HG03521 (cell line): Measurements from ENCODE around the gene CDH23.

Experiments used
- ATAC-seq: cut with Tn5 transposase; IDR thresholded peaks from one replicate; pipeline ENCODE4 v1.9.1; 2021; ENCODE audit warnings: mild to moderate bottlenecking, moderate library complexity; ENCODE audit not compliant: unreplicated experiment

CDH23 gene

DNA sequence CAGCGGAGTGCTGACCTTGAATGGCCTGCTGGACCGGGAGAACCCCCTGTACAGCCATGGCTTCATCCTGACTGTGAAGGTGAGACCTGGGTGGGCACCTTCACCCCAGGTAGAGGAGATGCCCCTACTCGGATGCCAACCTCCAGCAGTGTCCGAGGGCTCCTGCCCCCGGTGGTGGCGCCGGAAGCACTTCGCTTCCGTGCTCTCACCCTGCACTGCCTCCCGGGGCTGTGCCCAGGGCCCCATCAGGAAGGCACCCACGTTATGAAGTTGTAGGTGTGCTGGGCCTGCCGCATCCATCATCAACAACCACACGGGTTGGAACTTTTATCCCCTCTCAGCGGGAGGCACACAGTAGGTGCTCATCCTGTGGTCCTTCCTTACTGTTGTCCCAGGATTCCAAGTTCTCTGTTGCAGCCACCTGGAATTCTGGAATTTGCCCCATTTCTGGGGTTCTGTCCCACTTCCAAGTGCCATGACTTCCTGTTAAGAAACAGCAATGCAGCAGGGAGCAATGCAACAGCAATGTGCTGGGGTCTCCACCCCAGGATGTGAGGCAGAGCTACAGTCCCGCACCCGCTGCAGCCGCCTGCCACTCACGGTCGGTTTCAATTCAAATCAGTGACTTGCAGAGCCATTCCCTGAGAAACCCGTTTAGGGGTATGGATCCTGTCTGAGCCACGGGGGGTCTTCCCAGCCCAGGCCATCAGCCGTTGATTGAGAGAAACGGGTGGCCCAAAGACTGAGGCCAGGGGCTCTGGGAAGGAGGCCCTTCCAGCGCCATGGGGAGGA lies 219.0 kb downstream of the CDH23 start:
- no peak for ATAC-seq

DNA sequence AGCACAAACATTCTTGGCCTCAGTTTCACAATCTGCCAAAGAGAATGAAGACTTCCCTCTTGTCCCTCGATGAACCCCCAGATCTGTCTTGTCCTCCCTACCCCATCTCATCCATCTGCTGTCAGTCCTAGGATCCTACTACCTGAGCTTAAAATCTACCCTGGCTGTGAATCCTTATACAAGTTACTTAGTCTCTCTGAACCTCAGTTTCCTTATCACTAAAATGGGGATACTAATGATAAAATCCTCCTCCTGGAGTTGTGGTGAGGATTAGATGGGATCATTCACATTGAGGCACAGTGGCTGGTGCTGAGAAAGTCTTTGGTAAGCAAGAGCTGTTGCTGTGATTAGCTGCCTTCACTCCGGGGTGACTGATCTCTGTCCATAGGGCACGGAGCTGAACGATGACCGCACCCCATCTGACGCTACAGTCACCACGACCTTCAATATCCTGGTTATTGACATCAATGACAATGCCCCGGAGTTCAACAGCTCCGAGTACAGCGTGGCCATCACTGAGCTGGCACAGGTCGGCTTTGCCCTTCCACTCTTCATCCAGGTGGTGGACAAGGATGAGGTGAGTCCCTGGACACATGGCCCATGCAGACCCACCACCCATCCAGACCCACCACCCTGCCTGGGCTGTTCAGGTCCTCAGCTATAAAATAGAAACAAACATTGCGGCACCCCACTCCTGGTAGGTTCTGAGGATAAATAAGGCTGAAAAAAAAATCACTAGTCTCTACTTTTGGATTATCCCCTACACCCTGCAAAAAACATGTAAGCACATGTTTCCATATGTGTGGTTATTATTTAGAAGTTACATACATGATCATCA lies 220.3 kb downstream of the CDH23 start:
- ATAC-seq, result no peak

DNA sequence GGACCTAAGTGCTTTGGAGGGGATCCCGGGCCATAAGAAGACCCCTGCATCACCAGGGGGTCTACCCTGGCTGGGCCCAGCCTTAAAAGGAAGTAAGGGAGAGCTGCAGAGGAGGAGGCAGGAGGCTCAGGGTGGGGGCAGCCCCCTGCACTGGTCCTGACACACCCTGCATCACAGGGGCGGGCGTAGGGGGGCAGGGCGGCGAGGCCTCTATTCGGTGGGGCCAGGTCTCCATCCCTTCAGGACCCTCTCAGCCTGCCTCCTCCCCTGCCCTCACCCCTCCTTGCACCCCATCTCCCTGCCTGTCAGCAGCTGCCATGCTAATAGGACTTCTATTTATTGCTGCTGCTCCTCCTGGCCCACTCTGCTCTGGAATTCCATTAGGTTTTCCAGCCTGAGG lies 221.5 kb downstream of the CDH23 start:
- no peak for ATAC-seq

DNA sequence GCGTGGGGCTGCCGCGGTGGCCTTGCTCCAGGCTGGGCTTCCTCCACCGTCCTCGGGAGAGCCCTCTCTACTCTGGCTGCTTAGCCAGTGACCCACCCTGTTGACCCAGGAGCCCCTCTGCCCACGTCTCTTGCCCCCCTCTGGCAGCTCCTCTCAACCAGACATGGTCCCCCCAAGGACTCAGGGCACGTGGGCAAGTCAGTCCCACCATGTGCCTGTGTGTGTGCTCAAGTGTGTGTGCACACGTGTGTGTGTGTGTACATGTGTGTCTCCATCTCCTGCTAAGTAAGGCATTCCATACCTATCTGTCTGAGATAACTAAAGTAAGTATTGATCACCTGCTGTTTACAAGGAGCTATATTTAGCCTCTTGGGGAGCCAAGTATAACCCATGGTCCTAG lies 221.9 kb downstream of the CDH23 start:
- no peak for ATAC-seq

DNA sequence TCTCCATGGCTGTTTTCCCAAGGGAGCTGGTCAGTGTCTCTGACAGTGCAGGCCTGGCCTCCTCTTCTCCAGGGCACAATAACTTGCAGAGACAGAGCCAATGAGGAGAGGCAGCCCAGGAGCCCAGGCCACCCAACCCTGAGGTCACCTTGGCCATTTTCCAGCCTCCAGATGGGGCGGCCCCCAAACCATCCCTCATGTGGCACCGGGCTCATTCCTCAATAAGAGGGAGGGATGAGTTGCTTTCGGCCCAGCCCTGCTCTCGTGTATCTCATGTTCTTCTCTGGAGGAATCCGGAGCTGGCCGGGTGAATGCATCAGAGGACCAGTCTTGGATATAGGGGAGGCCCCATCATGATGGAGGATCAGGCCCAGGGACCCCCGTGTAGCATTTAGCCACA lies 223.9 kb downstream of the CDH23 start:
- ATAC-seq, result no peak

DNA sequence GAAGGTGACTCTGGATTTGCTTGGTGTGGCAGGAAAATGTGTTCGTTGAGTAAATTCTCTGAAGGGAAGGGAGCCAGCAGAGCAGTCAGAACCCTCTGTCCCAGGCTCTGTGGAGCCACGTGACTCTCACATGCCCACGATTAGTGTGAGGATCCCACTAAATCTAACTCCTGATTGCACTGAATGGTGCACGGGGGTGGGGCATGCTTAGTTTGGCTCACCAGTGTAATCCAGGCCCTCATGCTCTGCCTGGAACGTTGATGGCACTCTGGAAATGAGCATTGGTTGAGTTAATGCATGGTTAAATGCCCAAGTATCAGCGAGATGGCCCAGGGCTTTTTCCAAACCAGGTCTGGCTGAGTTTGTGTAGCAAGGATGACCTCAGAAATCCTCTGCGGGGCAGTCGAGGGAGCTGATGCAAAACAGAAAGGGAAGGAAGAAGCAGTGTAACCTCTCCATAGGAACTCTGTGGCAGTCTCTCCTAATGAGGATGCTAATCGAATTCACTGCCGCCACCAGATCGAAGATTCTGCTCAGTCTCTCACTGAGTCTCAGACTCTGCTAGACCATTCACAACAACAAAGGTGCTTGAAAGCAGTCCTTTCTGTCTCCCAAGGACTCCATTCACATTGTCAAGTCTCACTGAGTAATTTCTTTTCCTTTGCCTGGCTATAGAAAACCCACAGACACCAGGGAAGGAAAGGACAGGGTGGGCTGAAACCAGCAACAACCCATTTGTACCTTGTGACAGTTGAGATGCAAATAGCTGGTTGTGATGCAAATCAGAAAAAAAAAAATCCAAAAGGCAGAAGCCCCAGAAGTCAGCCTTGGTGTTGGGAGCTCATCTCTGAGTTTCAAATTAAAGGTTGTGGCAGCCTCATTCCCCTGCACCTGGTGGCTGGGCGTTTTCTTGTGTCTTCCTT lies 224.8 kb downstream of the CDH23 start:
- no peak for ATAC-seq

DNA sequence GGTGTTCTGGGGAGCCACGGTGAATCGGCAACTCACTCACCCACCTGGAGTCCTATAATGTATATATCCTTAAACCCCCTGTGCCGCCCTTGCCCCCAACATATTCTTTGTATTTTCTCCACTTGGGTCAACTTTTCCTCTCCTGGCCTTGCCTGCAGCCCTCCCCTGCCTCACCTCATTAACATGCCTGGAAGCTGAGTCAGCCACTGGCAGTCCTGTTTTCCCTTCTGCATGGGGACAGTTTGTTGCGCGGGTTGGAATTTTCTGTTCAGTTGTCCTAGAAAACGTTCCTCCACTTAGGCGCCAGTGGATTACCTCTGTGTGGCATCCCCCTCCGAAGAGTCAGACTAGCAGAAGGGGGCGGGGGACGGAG lies 225.4 kb downstream of the CDH23 start:
- no peak for ATAC-seq

DNA sequence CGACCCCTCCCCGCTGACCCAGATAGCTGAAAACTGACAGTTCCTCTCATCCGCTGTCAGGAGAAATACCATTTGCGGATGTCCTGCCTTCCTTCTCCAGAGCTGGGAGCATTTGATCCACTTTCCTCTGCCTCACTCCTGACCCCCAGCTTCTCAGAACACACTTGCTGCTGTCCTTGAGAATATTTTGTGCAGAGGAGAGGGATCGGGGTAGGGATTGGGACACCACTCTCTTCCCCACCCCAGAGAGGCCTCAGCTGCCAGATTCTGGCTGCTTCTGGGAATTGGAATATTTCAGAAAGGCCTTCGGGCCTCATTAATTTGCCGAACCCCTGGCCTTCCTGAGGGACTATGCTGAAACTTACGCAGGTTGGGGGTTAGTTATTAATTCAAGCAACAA lies 225.9 kb downstream of the CDH23 start:
- no peak for ATAC-seq

DNA sequence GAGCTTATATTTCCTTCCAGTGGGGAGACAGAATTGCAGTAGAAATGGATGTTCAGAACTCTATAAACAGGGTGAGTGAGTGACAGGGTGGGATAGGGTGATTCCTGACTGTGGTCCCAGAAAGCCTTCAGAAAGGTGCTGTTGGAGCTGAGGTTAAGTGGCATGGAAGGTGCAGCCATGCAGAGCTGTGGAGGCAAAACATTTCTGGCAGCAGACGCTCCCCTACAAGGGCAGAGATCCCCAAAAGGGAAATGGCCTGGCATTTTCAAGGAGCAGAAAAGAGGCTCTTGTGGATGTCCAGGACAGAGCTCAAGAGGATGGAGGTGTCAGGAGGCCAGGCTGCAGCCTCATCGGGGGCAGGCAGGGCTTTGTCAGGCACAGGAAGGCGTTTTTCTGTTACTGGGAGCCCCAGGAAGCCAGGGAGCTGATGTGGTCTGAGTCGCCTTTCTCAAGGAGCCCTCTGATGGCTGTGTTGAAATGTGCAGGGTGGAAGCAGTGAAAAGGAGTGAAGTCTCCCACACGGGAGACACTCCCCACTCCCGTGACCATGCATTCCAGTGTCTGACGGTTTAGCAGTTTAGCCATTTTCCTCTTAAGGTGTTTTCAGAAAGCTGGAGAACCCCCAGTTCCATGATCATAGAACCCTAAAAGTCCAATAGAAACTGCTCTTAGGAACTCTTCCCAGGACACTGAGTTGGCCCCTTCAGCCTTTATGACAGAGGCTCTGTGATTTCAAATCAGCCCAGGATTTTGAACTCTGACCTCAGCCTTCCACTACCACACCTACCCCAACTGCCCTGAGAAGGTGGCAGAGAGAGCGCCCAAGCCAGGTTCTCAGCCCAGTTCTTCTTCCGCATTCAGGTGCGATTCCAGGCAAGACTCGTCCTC lies 226.6 kb downstream of the CDH23 start:
- ATAC-seq, result no peak

DNA sequence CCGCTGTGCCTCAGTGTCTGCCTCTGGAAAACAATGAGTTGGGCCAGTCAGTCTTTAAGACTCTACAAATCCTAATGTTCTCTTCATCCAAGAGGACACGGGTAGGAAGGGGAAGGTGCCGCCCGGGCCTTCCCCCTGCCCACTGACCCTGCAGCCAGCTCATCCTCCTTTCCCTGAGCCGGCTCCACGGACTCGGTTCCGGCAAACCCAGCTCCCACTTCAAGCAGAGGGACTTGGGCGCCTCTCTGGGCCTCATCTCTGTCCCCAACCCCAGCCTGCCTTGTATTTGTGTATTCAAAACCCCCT lies 227.2 kb downstream of the CDH23 start:
- no peak for ATAC-seq

DNA sequence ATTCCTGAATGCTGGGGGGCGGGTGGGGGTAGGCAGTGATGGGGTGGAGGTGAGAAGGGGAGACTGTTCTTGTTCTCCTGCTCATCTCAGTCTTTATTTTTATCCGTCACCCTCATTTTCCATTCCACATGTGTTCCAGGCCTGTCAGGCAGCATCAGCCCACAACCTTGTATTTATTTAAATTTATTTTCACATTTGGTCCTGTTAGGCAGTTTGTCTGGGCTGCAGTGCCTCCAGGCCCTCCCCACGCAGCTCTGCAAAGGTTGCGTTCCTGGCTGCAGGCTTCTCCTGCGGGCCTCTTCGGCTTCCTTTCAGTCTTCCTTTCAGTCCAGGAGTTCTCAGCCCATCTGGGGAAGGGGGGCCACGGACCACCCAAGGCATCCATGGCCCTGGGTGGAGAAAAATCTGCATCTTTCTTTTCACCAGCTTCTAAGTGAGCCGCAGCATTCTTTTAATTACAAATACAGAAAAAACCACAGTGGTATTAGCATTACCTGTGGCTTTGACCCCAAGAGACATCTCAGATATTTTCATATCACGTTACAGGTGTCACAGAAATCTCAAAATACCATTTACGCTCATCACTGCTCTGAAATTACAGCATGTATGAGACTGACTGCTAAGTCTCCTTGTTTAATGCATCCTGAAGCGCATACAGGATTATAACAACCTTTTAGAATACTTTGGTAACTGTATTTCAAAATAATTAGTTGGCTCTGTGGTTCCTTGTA lies 228.9 kb downstream of the CDH23 start:
- no peak for ATAC-seq

DNA sequence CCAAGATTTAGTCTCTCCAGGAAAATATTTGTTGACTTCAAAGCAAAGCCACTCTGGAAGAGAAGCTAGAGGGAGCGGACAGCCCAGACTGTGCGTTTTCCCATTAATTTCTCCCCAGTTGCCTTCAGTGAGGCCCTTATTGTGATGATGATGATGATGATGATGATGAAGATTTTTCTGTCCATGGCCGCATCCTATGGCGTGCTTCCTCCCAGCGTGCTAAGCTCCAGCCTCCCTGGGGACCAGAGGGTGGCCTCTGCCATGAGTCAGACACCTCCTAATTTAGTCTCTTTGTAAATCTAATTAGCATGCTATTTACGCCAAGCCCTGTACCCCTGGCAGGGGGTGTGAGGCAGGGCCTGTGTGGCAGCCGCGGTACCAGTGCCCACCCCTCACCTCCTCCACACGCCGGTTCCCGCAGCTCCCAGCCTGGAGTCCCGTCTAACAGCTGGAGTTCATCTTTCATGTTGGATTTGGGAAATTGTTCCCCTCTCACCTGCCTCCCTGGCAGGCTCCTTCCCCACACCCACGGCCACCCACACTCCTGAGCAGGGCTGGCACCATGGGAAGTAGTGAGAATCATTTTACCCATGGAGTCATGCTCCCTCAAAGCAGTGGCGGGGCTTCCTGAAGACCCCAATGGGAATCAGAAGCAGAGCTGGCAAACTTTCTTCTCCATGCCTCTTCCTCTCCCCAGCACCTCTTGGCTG lies 230.7 kb downstream of the CDH23 start:
- ATAC-seq, result no peak

DNA sequence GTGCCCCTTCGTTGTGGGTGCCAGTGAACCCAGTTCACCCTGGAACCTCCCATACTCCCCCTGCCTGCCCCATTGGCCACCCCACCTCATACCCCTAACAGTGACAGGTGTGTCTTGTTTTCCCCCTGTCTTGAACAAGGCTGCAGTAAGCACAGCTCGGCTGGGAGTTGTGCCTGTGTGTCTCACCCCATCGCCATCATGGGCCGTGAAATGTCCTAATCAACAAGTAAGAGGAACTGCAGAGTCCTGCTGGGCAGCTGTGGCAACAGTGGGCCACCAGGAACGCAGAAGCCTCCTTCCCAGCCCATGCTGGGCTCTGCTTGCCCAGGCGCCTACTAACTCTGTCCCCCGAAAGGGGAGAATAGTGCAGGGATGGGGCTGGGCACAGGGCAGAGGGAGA lies 231.2 kb downstream of the CDH23 start:
- no peak for ATAC-seq

DNA sequence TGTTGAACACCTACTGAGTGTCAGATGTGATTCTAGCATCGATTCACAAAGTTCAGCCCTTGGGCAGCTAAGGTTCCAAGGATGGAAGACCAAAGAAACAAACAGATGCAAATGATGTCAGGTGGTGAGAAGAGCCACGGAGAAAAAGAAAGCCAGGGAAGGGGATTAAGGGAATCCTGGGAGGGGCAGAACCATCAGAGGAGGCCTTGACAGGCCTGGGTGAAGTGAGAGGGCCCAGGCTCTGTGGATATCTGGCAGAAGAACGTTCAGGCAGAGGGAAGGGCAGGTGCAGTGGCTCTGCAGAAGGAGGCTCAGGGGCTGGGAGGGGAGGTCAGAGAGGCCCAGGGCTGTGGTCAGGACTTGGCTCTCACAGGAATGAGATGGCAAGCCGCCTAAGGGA lies 232.4 kb downstream of the CDH23 start:
- no peak for ATAC-seq

DNA sequence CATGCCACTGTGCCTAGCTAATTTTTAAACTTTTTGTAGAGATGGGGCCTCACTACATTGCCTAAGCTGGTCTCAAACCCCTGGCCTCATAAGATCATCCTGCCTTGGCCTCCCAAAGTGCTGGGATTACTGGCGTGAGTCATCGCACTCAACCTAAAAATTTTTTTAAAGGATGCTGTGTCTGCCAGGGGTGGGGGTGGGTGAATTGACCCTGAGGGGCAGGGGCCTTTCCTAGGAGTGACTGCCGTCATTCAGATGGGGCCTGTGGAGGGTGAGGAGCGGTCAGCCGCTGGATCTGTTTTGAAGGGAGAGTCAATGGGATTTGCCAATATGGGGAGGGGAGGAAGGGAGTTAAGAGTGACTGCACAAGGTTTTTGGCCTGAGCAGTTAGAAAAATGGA lies 233.4 kb downstream of the CDH23 start:
- ATAC-seq, result no peak

DNA sequence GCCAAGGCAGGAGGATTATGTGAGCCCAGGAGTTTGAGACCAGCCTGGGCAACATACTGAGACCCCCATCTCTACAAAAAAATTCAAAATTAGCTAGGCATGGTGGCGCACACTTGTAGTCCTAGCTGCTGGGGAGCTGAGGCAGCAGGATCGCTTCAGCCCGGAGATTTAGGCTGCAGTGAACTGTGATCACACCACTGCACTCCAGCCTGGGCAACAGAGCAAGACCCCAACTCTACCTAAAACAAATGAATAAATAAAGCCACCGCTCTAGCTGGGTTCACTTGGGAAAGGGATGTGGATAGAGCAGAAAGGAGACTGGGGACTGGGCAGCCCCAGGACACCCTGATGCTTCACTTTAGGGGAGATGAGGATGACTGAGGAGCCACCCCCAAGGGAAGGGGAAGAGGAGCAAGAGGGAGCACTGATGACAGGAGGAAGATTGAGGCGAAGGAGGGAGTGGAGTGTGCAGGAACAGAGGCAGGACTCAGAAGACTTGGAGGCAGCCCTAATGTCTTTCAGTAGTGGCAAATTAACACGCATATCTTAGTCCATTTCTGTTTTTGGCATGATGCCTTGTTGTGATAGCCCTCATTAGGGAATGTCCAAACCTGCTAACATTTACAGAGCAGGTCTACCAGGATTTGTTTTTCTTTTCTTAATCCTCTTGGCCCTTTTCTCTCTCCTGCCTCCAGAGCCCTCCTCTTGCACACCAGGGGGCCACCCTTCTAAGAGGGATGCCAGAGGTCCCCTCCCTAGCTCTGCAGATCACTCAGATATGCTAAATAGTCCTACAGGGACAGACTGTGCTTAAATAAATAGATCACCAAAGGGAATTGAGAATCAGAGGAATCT lies 234.5 kb downstream of the CDH23 start:
- no peak for ATAC-seq

DNA sequence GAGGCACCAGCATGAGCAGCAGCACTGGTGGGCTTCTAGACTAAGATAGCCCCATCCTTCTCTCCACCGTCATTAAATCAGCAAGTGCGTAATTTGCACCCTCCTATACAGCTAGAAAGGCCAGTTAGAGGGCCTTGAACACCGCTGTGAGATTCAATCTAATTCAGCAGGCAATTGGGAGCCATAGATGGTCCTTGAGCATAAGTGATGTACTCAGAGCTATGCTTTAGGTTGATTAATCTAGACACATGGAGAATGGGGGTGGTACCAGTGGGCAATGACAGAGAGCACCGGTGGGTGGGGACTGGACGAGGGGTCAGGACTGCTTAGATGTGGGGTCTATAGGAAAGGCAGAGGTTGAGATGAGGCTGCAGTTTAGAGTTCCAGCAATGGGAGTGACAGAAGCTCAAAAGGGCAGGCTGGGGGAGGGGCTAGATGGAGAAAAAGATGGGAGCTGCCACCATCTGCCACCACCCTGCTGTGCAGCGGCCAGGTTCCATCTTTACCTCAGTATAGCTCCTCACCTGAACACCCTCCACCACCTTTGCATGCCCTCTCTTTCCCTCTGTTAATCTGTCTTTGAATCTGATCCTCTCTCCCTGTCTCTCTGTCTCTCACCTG lies 235.6 kb downstream of the CDH23 start:
- no peak for ATAC-seq
